Fibroblast of skin of left quadriceps (primary cell): ENCODE data around the gene TNPO3.

ENCODE experiments used
- DNase-seq, 2 experiments: peaks; one replicate each; pipeline ENCODE4 v3.0.0-alpha.2; 2013; ENCODE audit warnings: low read depth in 2 of 2

The TNPO3 gene

GRCh38 chr7:128939075-128939860 is 115.6 kb downstream of the TNPO3 start:
- DNase-seq = no peak

GRCh38 chr7:128938544-128939074 is 116.3 kb downstream of the TNPO3 start:
- no peak for DNase-seq

GRCh38 chr7:128937647-128938543 is 117.0 kb downstream of the TNPO3 start, which contains the start of gene IRF5:
Gene IRF5, plus strand, starts transcription at chr7:128937927. Its CDS starts 4,155 bp downstream, at chr7:128942082.
- no peak for DNase-seq

DNA sequence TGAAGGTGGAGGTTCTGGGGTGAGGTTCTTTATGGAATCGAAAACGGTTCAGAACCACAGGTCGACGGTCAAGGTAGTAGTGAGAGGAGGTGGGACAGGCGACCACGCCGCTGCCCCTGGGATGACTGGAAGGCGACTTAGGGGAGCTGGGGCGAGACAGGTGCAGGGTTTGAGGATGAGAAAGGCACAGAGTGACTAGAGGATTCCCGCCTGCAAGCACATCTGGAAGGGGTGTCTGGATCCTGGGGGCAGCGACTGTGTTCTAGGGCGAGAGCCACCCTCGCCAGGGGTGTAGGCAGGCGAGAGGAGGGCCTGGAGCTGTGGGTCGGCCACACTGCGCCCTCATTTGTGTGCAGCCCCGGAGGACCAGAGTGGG is 117.7 kb downstream of the TNPO3 start:
- no peak for DNase-seq

- no peak for DNase-seq
Observed at GRCh38 chr7:128936798-128937197, 118.1 kb downstream of the TNPO3 start.

DNA sequence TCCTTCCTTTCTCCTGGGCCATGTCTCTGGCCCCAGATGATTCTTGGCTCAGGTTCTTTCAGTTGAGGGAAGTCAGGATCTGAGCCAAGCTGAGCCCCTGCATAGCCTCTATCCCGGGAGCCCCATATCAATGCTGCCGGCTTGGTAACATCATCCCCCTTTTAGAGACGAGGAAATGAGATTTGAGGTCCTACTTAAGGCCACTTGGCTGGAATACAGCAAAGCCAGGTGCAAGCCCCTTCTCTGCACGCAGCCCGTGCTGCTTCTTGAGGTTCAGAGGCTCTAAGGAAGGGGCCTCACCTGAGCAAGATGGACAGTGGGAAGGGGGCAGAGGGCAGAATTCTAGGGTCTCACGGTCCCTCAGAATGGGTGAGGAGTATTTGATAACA is 119.6 kb downstream of the TNPO3 start:
- no peak for DNase-seq

GRCh38 chr7:128934361-128935341 is 120.3 kb downstream of the TNPO3 start:
- no peak for DNase-seq

DNA sequence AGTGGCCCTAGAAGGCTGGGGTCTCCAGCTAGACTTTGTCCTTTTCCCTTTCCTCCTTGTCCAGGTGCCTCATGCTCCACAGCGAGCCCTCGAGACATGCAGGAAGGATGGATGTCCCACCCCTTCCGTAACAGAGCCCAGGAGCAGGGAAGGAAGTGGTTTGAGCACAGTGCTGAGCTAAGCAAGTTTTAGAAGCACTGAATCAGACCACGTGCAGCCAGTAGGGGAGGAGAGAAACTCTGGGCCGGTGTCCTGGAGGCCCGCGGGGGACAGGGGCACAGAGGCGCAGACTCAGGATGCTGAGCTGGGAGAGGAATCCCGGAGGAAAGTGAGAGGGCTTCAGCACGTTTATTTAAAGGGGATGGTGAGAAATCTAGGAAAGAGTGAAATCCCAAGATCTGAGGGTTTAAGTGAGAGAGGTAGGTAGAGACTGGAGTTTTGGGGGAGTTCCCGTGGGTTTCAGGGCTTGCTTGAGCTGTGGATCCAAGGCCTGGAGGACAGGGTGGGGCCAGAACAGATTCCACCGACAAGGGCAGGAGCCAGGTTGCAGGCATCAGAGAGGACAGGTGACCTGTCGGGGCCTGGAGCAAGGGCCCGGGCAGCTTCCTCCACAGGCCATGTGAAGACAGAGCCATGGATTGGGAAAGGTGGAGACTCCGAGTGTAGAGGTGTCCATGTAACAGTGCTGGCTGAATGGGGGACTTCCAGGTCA is 121.6 kb downstream of the TNPO3 start:
- no peak for DNase-seq

GRCh38 chr7:128932862-128933179 is 122.1 kb downstream of the TNPO3 start:
- DNase-seq = no peak

DNA sequence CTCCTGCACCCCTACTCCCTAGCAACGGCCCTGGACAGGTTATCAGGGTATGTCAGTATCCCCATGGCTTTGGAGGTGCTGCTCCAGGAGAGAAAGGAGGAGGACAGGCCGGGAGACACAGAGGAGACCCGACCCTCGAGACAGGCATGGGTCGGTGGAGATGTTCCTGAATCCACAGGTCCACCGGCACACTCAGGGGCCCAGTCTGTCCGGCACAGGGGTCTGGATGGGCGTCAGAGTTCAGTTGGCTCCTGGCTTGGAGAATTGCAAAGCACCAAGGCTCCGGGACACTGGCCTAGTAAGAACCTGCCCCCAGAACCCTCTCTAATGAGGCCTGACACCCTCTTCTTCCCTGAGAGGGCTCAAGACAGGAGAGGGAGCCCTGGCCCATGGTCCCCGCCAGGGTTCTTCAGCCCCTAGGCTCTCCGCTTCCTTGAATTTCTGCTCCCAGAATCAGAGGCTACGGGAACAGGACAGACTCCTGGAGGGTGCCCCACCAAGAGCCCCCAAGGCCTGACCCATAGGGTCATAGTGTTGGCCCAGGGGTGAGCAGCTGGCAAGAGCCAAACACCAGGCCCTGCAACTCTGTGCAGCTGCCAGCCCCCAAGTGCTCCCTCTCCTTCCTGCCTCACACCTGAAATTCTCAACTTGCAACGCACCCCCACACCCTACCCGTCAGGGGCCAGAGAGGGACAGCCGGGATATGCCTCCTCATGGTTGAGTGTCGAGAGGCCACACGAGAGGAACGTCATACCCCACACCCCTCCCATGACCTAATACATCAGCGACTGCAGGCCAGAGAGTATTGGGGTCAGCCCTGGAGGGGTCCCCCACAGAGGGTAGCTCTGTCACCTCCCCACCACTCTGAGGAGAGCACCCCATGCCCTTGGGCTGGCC is 122.7 kb downstream of the TNPO3 start:
- DNase-seq = no peak

DNA sequence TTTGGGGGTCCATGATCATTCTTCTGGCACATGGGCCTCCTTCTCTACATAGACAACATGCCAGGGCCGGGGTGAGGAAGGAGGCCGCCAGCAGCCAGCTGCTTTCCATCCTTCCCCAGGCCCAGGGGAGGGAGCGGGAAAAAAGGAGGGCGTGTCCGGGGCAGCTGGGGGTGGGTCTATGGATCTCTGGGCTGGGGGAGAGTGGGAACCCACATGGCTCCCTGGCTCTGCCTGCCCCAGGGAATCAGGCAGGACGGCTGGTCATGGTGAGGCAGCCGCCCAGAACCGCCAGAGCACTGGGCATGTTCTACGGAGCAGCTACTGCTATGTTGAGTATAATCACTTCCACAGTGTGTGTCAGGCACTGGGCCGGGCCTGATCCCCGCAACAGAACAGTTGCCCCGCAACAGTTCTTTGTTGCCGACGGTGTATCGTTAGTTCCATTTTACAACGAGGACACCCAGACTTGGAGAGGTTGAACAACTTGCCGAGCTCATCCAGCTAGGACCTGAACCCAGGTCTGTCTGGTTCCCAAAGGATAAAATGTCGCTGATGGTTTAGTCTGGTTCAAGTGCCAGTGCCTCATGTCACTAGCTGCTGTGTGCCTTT is 123.6 kb downstream of the TNPO3 start:
- DNase-seq = no peak

GRCh38 chr7:128928882-128929788 is 125.8 kb downstream of the TNPO3 start:
- no peak for DNase-seq

GRCh38 chr7:128928159-128928813 is 126.6 kb downstream of the TNPO3 start:
- no peak for DNase-seq

DNA sequence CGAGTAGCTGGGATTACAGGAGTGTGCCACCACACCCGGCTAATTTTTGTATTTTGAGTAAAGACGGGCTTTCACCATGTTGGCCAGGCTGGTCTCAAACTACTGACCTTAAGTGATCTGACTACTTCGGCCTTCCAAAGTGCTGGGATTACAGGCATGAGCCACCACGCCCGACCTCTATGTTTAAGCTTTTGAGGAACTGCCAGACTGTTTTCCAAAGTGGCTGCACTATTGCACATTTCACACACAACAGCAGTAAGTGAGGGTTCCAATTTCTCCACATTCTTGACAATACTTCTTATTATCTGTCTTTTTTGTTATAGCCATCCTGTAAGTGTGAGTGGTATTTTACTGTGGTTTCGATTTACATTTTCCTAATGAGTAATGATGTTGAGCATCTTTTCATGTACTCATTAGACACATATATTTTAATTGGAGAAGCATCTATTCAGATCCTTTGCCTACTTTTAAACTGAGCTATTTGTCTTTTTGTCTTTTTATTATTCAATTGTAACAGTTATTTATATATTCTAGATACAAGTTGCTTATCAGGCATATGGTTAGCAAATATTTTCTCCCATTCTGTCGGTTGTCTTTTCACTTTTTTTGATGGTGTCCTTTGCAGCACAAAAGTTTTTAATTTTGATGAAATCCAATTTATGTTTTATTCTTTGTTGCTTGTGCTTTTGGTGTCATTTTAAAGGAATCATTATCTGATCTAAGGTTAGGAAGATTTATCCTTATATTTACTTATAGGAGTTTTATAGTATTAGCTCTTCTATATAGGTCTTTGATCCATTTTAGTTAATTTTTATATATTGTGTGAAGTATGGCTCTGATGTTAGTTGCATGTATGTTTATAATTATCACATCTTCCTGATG is 130.0 kb downstream of the TNPO3 start:
- no peak for DNase-seq

- DNase-seq = no peak
Observed at GRCh38 chr7:128923411-128923800, 131.5 kb downstream of the TNPO3 start.

- DNase-seq = no peak
Observed at GRCh38 chr7:128922496-128923410, 132.2 kb downstream of the TNPO3 start.
